Measurements from ENCODE around the gene DMRT1.

DMRT1 gene

GRCh38 chr9:967903-968641 lies 126.6 kb downstream of the DMRT1 start:
- Histone ChIP-seq H3K4me1 (ENCODE audit: control insufficient read depth, insufficient read depth, low read length) (peaks cover 18% of the 10 kb centered on the region), H3K9ac (ENCODE audit: low read length) (no peak overlapping the region), H3K4me3 (ENCODE audit: low read length) (no peak overlapping the region), H3K9me3 (ENCODE audit: control insufficient read depth, low read length) (no peaks in the 10 kb centered on the region), H3K27me3 (ENCODE audit: control insufficient read depth, insufficient read depth, low read length) (peaks cover 85% of the 10 kb centered on the region), H3K36me3 (ENCODE audit: control insufficient read depth, insufficient read depth, low read length) (no peaks in the 10 kb centered on the region)

DNA sequence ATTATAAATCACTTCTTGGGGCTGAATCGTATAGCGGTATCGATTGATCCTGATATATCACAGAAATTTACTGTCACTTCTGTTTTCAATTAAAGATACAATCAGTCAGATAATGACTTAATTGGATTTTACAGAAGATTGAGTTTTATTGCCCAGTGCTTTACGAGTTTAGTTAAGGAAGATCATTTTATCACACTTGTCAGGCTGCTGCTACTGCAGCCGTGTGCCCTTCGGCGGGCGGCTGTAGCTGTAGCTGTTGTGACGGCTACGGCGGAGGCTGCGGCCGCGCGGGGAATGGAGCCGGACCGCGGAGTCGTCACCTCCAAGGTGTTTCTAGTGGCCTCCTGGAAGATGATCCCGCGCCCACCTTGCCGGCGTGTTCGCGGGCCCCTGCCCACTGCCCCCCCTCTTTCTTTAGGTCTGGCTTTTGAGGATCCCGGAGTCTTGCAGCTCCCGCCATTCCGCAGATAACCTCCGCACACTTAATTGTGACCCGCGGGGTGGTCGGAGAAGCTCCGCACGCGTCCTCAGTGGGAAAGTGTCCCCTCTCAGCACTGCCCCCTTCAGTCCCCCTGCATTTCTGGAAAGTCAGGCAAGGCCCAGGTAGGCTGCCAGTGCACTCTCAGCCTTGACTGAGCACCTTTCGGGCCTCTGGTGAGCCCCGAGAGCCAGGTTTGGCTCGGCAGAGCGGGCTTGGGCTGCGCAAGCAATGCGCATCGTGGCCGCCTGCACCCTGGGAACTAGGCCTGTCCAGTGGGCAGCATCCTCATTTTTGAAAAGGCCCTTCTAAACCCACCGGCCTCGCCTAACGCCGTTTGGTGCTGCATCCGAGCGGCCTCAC lies 128.0 kb downstream of the DMRT1 start:
- peaks cover 96% of the 10 kb centered on the region for H3K27me3 ChIP-seq (ENCODE audit: control insufficient read depth, insufficient read depth, low read length)

GRCh38 chr9:970151-970996 lies 128.9 kb downstream of the DMRT1 start:
- Histone ChIP-seq H3K9ac (ENCODE audit: low read length) (no peak overlapping the region), H3K9me3 (ENCODE audit: control insufficient read depth, low read length) (no peaks in the 10 kb centered on the region), H3K27me3 (ENCODE audit: control insufficient read depth, insufficient read depth, low read length) (peaks cover 97% of the 10 kb centered on the region), H3K4me1 (ENCODE audit: control insufficient read depth, insufficient read depth, low read length) (peaks cover 20% of the 10 kb centered on the region), H3K36me3 (ENCODE audit: control insufficient read depth, insufficient read depth, low read length) (no peaks in the 10 kb centered on the region), H3K4me3 (ENCODE audit: low read length) (no peak overlapping the region)

More for the DNA sequence above, 128.0 kb downstream of the DMRT1 start:
- no peaks in the 10 kb centered on the region for H3K9me3 ChIP-seq (ENCODE audit: control insufficient read depth, low read length)
- peaks cover 20% of the 10 kb centered on the region for H3K4me1 ChIP-seq (ENCODE audit: control insufficient read depth, insufficient read depth, low read length)
- H3K9ac ChIP-seq (ENCODE audit: low read length) = no peak overlapping the region
- H3K36me3 ChIP-seq (ENCODE audit: control insufficient read depth, insufficient read depth, low read length) = no peaks in the 10 kb centered on the region
- no peak overlapping the region for H3K4me3 ChIP-seq (ENCODE audit: low read length)

GRCh38 chr9:971901-972500 lies 130.5 kb downstream of the DMRT1 start:
- H3K9me3 ChIP-seq (ENCODE audit: control insufficient read depth, low read length) = no peaks in the 10 kb centered on the region
- no peak overlapping the region for H3K4me3 ChIP-seq (ENCODE audit: low read length)
- H3K4me1 ChIP-seq (ENCODE audit: control insufficient read depth, insufficient read depth, low read length) = peaks cover 23% of the 10 kb centered on the region
- peaks cover 97% of the 10 kb centered on the region for H3K27me3 ChIP-seq (ENCODE audit: control insufficient read depth, insufficient read depth, low read length)
- H3K9ac ChIP-seq (ENCODE audit: low read length) = no peak overlapping the region
- H3K36me3 ChIP-seq (ENCODE audit: control insufficient read depth, insufficient read depth, low read length) = no peaks in the 10 kb centered on the region

DNA sequence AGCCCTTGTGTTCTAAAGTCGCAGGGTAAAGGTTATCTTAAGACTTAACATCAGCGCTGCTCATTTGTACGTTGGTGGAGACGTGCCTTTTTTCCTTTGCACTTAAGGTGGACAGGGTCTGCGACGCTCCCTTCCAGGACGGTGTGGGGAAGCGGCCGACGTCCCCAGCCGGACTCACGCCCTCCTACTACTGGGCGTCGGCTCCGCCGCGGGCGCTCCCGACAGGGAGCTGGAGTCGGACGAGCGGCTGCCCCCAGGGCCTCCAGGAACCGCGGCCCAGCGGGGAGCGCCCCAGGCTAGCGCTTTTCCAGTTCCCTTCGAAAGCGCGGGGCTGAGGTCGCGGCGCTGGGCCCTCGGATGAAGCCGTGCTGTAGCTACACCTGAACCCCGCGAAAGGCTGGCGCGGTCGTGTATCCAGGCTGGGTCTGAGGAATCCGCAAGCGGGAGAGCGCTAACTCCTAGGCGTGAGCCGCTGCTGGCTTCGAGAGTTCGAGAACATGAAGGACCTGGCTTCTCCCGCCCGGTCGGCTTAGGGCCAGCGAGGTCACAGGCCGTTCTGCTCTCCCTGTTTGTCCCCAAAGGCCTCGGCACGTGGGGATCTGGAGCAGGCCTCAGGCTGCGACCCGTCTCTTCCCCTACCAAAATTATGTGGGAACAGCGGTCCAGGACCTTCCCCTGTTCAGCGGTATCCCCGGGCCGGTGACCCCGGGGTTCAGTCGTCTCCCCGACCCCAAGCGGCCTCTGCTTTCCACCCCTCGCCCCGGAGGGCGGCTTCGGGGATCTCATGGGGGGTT lies 131.2 kb downstream of the DMRT1 start:
- peaks cover 95% of the 10 kb centered on the region for H3K27me3 ChIP-seq (ENCODE audit: control insufficient read depth, insufficient read depth, low read length)
- no peaks in the 10 kb centered on the region for H3K9me3 ChIP-seq (ENCODE audit: control insufficient read depth, low read length)
- H3K36me3 ChIP-seq (ENCODE audit: control insufficient read depth, insufficient read depth, low read length) = no peaks in the 10 kb centered on the region
- H3K9ac ChIP-seq (ENCODE audit: low read length) = no peak overlapping the region
- H3K4me1 ChIP-seq (ENCODE audit: control insufficient read depth, insufficient read depth, low read length) = peaks cover 23% of the 10 kb centered on the region
- H3K4me3 ChIP-seq (ENCODE audit: low read length) = no peak overlapping the region

- Histone ChIP-seq H3K9ac (ENCODE audit: low read length) (no peak overlapping the region), H3K4me1 (ENCODE audit: control insufficient read depth, insufficient read depth, low read length) (peaks cover 23% of the 10 kb centered on the region), H3K9me3 (ENCODE audit: control insufficient read depth, low read length) (no peaks in the 10 kb centered on the region), H3K27me3 (ENCODE audit: control insufficient read depth, insufficient read depth, low read length) (peaks cover 95% of the 10 kb centered on the region), H3K4me3 (ENCODE audit: low read length) (no peak overlapping the region), H3K36me3 (ENCODE audit: control insufficient read depth, insufficient read depth, low read length) (no peaks in the 10 kb centered on the region)
These were observed 131.9 kb downstream of the DMRT1 start for GRCh38 chr9:973295-973834.

DNA sequence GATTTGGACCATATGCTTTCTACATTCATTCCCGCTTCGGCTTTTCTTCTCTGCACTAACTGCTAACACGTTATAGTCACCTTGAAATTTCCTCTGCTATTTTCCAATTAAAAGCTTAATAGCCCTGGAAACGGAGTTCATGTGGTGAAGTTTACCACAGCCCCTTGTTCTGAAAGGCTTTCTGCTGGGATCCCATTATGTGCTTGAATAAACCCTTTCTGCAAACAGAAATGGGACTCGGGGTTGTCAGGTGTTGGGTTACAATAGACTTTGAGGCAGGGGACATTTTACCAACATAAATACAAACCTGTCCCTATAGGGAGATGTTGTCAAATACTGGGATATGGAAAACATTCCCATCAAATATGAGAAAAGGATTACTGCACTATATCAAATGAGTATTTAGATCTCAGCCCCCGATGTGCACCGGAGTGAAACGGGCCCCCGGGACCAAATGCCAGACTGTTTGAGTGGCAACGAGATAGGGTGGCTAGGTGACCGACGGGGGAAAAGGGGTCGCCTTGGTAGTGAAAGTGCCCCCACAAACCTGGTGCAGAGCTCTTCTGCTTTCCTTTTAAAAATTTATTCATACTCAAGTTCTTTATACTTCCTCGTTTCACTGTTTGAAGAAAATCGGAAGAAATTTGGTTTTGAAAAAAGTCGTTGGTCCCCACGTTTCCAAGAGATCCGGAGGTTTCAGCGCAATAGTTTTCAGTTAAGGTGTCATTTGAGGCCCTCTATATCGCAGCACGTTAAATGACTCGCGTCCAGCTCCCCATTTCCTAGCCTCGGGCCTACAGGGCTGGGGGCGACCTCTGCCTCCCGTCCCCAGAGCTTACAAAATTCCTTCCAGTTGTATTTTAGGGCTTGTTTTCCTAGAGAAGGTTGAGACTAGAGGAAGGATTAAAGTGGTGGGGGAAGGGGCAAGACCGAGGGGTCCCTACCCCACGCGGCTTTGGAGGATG lies 132.8 kb downstream of the DMRT1 start:
- peaks cover 23% of the 10 kb centered on the region for H3K4me1 ChIP-seq (ENCODE audit: control insufficient read depth, insufficient read depth, low read length)
- H3K9ac ChIP-seq (ENCODE audit: low read length) = no peak overlapping the region
- no peak overlapping the region for H3K4me3 ChIP-seq (ENCODE audit: low read length)
- H3K9me3 ChIP-seq (ENCODE audit: control insufficient read depth, low read length) = no peaks in the 10 kb centered on the region
- H3K36me3 ChIP-seq (ENCODE audit: control insufficient read depth, insufficient read depth, low read length) = no peaks in the 10 kb centered on the region
- H3K27me3 ChIP-seq (ENCODE audit: control insufficient read depth, insufficient read depth, low read length) = peaks cover 95% of the 10 kb centered on the region

DNA sequence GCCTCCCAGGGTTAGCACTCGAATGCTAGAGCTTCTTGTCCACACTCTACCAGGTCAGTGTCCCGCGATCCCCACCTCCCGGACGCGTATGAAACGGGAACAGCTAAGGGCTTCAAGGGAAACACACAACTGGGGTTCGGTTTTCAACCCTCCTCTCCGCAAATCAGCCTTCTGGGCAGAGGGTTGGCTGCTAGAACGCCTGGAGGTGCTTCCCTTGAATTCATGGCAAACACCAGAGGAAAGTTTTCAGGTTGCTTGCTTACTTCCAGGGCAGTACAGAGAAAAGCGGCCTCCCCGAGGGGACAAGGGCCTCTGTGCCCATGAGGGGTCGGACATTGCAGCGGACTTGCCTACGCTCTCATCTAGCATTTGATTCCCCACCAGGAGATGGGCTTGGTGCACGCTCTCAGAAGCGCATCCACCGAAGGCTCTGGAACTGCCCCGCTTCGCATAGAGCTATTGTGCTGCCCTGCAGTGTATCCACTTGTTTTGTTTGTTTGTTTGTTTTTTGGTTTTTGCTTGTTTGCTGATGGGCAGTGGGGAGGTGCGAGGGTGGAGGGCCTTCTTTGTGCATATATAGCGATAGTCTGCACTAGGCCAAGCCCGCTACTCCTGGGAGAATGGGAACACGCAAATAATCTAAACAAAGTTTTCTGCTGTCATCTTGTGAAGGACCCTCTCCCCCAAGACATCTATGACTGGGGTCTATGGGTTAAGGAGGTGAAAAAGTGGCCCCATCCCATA lies 133.7 kb downstream of the DMRT1 start:
- Histone ChIP-seq H3K4me1 (ENCODE audit: control insufficient read depth, insufficient read depth, low read length) (peaks cover 19% of the 10 kb centered on the region), H3K9me3 (ENCODE audit: control insufficient read depth, low read length) (no peaks in the 10 kb centered on the region), H3K27me3 (ENCODE audit: control insufficient read depth, insufficient read depth, low read length) (peaks cover 94% of the 10 kb centered on the region), H3K9ac (ENCODE audit: low read length) (no peak overlapping the region), H3K36me3 (ENCODE audit: control insufficient read depth, insufficient read depth, low read length) (no peaks in the 10 kb centered on the region), H3K4me3 (ENCODE audit: low read length) (no peak overlapping the region)

- peaks cover 91% of the 10 kb centered on the region for H3K27me3 ChIP-seq (ENCODE audit: control insufficient read depth, insufficient read depth, low read length)
- no peaks in the 10 kb centered on the region for H3K9me3 ChIP-seq (ENCODE audit: control insufficient read depth, low read length)
- no peak overlapping the region for H3K9ac ChIP-seq (ENCODE audit: low read length)
- H3K36me3 ChIP-seq (ENCODE audit: control insufficient read depth, insufficient read depth, low read length) = no peaks in the 10 kb centered on the region
- no peak overlapping the region for H3K4me3 ChIP-seq (ENCODE audit: low read length)
- peaks cover 19% of the 10 kb centered on the region for H3K4me1 ChIP-seq (ENCODE audit: control insufficient read depth, insufficient read depth, low read length)
These were observed 134.3 kb downstream of the DMRT1 start for GRCh38 chr9:975740-976257.
